Sigmoid colon (tissue), 4 donors: ENCODE data around the gene BCAR3.

Experiments
- POLR2AphosphoS5 ChIP-seq, 4 donors: sonication (generic); formaldehyde crosslinking; IDR thresholded peaks; one replicate each; pipeline ENCODE4 v1.6.1; 2017; ENCODE audit warnings: antibody characterized with exemption in 4 of 4
- TF ChIP-seq, protein P1 (sequence below), 4 experiments: fragments of 450-650 bp in 3 of 4; fragments of 200-600 bp in 1 of 4; IDR thresholded peaks; one replicate each; pipeline ENCODE4 v1.5.1; 2016 to 2019; ENCODE audit warnings: antibody characterized with exemption in 4 of 4, mild to moderate bottlenecking in 3 of 4, moderate library complexity in 2 of 4

- TF ChIP-seq POLR2AphosphoS5 (IDR thresholded peaks at IDR 0.05), result no peak
- TF ChIP-seq, protein P1, sequence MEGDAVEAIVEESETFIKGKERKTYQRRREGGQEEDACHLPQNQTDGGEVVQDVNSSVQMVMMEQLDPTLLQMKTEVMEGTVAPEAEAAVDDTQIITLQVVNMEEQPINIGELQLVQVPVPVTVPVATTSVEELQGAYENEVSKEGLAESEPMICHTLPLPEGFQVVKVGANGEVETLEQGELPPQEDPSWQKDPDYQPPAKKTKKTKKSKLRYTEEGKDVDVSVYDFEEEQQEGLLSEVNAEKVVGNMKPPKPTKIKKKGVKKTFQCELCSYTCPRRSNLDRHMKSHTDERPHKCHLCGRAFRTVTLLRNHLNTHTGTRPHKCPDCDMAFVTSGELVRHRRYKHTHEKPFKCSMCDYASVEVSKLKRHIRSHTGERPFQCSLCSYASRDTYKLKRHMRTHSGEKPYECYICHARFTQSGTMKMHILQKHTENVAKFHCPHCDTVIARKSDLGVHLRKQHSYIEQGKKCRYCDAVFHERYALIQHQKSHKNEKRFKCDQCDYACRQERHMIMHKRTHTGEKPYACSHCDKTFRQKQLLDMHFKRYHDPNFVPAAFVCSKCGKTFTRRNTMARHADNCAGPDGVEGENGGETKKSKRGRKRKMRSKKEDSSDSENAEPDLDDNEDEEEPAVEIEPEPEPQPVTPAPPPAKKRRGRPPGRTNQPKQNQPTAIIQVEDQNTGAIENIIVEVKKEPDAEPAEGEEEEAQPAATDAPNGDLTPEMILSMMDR (IDR thresholded peaks at IDR 0.05), result peak in 2 of 4 experiments; percentile 18 to 21
Observed at GRCh38 chr1:93631626-93632365, 49.8 kb downstream of the BCAR3 start.
